CMK (cell line): ENCODE measurements around the gene WNT5A.

ENCODE experiments used
- DNase-seq: peaks from one replicate; pipeline ENCODE4 v3.0.0-alpha.2; 2010; ENCODE audit warnings: low read depth

The WNT5A gene

GRCh38 chr3:55446850-55447249 is 40.3 kb downstream of the WNT5A start:
- DNase-seq: no peak

- no peak for DNase-seq
Measured at GRCh38 chr3:55445551-55445950, 41.6 kb downstream of the WNT5A start.

- DNase-seq: no peak
Measured at GRCh38 chr3:55443346-55443745, 43.8 kb downstream of the WNT5A start.

- DNase-seq: no peak
Measured at GRCh38 chr3:55442861-55443260, 44.2 kb downstream of the WNT5A start.

GRCh38 chr3:55441499-55441898 is 45.6 kb downstream of the WNT5A start:
- DNase-seq: no peak

GRCh38 chr3:55440104-55440708 is 46.9 kb downstream of the WNT5A start:
- no peak for DNase-seq

GRCh38 chr3:55439657-55440056 is 47.4 kb downstream of the WNT5A start:
- DNase-seq: no peak

- no peak for DNase-seq
Measured at GRCh38 chr3:55436644-55437043, 50.5 kb downstream of the WNT5A start.

- DNase-seq: no peak
Measured at GRCh38 chr3:55435491-55435890, 51.6 kb downstream of the WNT5A start.

GRCh38 chr3:55434789-55435188 is 52.3 kb downstream of the WNT5A start:
- no peak for DNase-seq

GRCh38 chr3:55431041-55431440 is 56.1 kb downstream of the WNT5A start:
- DNase-seq: no peak

GRCh38 chr3:55427739-55428138 is 59.4 kb downstream of the WNT5A start:
- DNase-seq: no peak

GRCh38 chr3:55426486-55426885 is 60.6 kb downstream of the WNT5A start:
- DNase-seq: no peak

GRCh38 chr3:55423782-55424181 is 63.3 kb downstream of the WNT5A start:
- DNase-seq: no peak

- DNase-seq: no peak
Measured at GRCh38 chr3:55417211-55417610, 69.9 kb downstream of the WNT5A start.

GRCh38 chr3:55416331-55416821 is 70.7 kb downstream of the WNT5A start:
- DNase-seq: no peak
